Activated gamma-delta T cell treated with Interleukin-2 at 50 U/mL for 16 hours (primary cell): ENCODE data around the gene IMMP2L.
"Not testable (repeated sequence)": the region's sequence is repeated elsewhere in the genome, so short reads cannot be mapped to it uniquely, and the experiment has no call there.

Experiments
- DNase-seq: peaks from one replicate; pipeline ENCODE4 v3.0.0-alpha.2; 2020

IMMP2L gene

GRCh38 chr7:110664803-110665202, 897.5 kb downstream of the IMMP2L start:
- DNase-seq, result no peak

- DNase-seq, result not testable (repeated sequence)
Measured at GRCh38 chr7:110660637-110661036, 901.7 kb downstream of the IMMP2L start.

- DNase-seq, result no peak
Measured at GRCh38 chr7:110650328-110650727, 912.0 kb downstream of the IMMP2L start.

DNA sequence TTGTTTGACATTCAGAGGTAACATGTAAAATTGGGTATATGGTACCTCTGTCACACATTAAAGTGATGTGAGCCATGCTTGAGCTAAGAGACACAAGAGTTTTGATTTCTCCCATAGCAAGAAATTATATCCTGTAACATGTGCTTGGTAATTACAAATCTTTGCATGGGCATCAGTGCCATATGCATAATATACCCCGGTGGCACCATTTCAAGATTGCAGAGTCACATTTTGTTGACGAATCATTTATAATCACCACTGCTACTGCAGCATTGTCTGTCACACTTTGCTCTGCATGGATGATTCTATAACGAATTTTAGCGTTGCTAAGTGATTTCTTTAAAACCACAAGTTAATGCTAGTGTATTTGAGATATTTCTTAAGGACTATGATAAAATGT, 915.0 kb downstream of the IMMP2L start:
- no peak for DNase-seq

- DNase-seq, result no peak
Measured at GRCh38 chr7:110646804-110647203, 915.5 kb downstream of the IMMP2L start.

DNA sequence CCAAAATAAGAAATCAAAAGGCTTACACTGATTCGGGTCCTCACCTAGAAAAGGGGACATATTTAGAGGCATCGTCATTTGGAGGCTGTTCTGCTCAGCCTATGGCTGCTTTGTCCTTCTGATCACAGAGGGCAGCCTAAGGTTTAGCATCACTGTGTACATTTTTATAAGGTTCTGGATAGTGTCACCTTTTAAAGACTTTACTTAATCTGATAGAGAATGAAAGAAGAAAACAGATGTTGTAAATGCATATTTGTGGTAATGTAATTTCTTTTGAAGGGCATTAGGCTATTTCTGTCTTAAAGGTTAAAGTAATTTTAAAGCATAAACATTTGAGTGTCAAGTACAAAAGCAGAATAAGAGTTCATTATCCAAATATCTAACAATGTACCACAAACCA, 916.7 kb downstream of the IMMP2L start:
- DNase-seq, result no peak

- no peak for DNase-seq
Measured at GRCh38 chr7:110645060-110645459, 917.2 kb downstream of the IMMP2L start.

DNA sequence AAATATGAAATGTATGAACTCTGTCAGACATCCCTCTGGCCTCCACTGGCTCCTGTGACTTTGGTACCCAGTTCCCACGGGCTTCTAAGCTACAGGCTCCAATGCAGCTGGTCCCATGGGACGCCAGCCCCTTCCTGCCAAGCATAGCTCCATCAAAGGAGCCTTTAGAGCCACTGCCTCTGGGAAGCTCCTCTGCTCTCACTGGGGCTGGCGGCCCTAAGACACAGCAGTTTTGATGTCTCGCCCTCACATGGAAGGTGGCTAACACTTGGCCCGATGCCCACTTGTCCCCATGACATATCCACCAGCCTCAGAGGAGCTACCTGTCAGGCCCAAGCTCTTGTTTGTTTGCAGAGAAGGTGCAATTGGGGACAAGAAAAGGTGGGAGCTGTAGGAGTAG, 925.0 kb downstream of the IMMP2L start:
- DNase-seq, result no peak

GRCh38 chr7:110633313-110633712, 929.0 kb downstream of the IMMP2L start:
- DNase-seq, result no peak

DNA sequence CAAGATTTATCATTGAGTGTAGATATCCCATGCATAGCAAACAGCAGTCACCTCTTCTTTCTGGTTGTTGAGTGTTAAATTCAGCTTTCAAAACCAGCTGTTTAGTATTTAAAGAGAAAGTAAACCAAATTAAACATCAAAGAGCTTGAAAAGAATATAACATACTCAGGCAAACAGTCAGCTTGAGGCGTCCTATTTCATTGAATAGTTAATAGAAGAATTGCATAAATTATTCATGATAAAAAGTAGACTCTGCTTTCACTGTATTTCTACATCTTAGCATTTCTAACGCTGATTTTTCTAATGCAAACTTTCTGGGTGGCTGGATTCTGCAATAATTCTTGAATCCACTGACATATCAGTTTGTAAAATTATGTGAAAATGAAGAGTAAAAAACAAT, 935.9 kb downstream of the IMMP2L start:
- no peak for DNase-seq

DNA sequence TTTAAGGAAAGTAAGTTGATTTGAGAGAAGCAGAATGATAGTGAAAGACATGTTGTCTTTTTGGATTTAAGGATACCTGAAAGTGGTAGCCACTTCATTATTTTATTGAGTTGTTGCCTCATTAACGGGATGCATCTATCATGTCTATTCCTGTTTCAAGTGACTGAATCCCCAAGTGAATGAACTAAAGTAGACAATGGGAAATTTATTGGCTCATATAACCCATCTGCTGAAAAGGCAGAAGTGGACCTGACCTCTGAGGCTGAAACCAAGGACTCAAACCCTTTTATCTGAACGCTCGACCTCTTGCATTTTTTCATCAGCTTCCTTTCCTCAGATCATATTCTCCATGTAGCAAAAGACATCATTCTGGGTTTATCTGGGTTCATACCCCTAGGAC, 937.0 kb downstream of the IMMP2L start:
- no peak for DNase-seq

DNA sequence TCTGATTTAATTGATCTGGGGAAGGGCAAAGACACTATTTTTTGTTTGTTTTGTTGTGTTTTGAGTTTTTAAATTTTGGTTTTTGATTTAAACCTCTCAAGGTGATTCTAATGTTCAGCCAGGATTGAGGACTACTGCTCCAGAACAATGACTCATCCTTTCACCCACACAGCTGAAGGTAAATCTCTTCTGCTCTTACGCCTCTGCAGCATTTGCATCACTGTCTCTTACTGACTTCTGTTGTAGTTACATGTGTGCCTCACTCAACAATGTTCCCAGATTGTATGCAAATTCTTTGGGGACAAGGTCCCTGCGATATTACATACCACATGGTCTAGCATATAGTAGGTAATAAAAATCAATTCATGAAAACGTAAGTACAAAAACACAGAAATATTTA, 938.9 kb downstream of the IMMP2L start:
- DNase-seq, result no peak

DNA sequence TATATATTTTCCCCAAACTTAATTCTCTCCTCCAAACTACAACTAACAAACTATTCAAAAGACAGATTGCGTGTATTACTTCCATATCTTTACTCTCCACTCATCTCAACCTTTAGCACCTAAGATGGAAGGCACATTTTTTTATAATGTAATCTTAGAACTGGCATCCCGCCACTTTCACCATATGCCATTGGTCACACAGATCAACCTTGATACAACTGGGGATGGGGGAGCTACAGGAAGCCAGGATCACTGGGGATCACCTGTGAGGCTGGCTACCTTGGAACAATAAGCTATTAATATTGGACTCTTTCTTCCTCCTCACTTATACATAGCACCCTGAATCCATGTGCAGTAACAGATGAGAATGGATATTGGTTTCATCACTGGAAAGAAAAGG, 941.0 kb downstream of the IMMP2L start:
- no peak for DNase-seq

GRCh38 chr7:110620110-110620735, 942.1 kb downstream of the IMMP2L start:
- no peak for DNase-seq
